Measurements from ENCODE around the gene TPRG1.

GRCh38 chr3:189258261-189258660 is 86.5 kb downstream of the TPRG1 start:
- TF ChIP-seq POLR2AphosphoS5 (IDR thresholded peaks at IDR 0.05) (no peak), POLR2A (IDR thresholded peaks at IDR 0.05) (no peak)
- TF ChIP-seq, protein P1, sequence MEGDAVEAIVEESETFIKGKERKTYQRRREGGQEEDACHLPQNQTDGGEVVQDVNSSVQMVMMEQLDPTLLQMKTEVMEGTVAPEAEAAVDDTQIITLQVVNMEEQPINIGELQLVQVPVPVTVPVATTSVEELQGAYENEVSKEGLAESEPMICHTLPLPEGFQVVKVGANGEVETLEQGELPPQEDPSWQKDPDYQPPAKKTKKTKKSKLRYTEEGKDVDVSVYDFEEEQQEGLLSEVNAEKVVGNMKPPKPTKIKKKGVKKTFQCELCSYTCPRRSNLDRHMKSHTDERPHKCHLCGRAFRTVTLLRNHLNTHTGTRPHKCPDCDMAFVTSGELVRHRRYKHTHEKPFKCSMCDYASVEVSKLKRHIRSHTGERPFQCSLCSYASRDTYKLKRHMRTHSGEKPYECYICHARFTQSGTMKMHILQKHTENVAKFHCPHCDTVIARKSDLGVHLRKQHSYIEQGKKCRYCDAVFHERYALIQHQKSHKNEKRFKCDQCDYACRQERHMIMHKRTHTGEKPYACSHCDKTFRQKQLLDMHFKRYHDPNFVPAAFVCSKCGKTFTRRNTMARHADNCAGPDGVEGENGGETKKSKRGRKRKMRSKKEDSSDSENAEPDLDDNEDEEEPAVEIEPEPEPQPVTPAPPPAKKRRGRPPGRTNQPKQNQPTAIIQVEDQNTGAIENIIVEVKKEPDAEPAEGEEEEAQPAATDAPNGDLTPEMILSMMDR (IDR thresholded peaks at IDR 0.05) = no peak

Measured in gastroesophageal sphincter (tissue), 3 donors.